ENCODE data around the gene ELAVL1. TPM values are rescaled to one million over a fixed set of nuclear protein-coding genes. Genes with fewer than 3 reads are reported as not detected.

The ELAVL1 gene
- total and polyA plus RNA-seq, 2 experiments from 2014 or later, result 81.6 to 143 TPM

DNA sequence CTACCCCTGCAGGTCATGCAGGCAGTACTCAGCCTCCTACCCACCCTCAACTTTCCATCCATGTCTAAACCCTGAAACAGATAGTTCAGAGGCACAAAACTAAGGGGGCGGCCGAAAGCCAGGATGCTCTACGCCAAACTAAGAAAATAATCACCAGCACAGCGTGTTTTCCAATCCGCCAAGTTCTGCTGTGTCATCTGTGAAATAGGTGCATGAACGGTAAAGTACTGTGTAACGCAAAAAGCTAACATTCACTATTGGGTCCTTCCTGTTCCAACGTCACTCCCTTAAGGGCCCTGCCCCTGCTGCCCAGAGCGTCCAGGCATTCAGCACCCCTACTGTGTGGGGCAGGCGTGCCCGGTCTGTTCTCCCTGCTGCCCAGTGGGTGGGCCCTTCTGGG lies 49.7 kb downstream of the ELAVL1 start (continued):
- TF ChIP-seq, protein P1, sequence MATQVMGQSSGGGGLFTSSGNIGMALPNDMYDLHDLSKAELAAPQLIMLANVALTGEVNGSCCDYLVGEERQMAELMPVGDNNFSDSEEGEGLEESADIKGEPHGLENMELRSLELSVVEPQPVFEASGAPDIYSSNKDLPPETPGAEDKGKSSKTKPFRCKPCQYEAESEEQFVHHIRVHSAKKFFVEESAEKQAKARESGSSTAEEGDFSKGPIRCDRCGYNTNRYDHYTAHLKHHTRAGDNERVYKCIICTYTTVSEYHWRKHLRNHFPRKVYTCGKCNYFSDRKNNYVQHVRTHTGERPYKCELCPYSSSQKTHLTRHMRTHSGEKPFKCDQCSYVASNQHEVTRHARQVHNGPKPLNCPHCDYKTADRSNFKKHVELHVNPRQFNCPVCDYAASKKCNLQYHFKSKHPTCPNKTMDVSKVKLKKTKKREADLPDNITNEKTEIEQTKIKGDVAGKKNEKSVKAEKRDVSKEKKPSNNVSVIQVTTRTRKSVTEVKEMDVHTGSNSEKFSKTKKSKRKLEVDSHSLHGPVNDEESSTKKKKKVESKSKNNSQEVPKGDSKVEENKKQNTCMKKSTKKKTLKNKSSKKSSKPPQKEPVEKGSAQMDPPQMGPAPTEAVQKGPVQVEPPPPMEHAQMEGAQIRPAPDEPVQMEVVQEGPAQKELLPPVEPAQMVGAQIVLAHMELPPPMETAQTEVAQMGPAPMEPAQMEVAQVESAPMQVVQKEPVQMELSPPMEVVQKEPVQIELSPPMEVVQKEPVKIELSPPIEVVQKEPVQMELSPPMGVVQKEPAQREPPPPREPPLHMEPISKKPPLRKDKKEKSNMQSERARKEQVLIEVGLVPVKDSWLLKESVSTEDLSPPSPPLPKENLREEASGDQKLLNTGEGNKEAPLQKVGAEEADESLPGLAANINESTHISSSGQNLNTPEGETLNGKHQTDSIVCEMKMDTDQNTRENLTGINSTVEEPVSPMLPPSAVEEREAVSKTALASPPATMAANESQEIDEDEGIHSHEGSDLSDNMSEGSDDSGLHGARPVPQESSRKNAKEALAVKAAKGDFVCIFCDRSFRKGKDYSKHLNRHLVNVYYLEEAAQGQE (IDR thresholded peaks at IDR 0.05; ENCODE audit: unreplicated experiment), result no peak
- TF ChIP-seq STAT1 (IDR thresholded peaks at IDR 0.05; ENCODE audit: unreplicated experiment) (no peak), ZNF114 (CRISPR knock-in tag; IDR thresholded peaks at IDR 0.05) (no peak), EZH2 (IDR thresholded peaks at IDR 0.05; ENCODE audit: low read depth, unreplicated experiment) (no peak), CREB1 (CRISPR knock-in tag; IDR thresholded peaks at IDR 0.05; ENCODE audit: low read depth) (no peak)
- TF ChIP-seq, protein P2, sequence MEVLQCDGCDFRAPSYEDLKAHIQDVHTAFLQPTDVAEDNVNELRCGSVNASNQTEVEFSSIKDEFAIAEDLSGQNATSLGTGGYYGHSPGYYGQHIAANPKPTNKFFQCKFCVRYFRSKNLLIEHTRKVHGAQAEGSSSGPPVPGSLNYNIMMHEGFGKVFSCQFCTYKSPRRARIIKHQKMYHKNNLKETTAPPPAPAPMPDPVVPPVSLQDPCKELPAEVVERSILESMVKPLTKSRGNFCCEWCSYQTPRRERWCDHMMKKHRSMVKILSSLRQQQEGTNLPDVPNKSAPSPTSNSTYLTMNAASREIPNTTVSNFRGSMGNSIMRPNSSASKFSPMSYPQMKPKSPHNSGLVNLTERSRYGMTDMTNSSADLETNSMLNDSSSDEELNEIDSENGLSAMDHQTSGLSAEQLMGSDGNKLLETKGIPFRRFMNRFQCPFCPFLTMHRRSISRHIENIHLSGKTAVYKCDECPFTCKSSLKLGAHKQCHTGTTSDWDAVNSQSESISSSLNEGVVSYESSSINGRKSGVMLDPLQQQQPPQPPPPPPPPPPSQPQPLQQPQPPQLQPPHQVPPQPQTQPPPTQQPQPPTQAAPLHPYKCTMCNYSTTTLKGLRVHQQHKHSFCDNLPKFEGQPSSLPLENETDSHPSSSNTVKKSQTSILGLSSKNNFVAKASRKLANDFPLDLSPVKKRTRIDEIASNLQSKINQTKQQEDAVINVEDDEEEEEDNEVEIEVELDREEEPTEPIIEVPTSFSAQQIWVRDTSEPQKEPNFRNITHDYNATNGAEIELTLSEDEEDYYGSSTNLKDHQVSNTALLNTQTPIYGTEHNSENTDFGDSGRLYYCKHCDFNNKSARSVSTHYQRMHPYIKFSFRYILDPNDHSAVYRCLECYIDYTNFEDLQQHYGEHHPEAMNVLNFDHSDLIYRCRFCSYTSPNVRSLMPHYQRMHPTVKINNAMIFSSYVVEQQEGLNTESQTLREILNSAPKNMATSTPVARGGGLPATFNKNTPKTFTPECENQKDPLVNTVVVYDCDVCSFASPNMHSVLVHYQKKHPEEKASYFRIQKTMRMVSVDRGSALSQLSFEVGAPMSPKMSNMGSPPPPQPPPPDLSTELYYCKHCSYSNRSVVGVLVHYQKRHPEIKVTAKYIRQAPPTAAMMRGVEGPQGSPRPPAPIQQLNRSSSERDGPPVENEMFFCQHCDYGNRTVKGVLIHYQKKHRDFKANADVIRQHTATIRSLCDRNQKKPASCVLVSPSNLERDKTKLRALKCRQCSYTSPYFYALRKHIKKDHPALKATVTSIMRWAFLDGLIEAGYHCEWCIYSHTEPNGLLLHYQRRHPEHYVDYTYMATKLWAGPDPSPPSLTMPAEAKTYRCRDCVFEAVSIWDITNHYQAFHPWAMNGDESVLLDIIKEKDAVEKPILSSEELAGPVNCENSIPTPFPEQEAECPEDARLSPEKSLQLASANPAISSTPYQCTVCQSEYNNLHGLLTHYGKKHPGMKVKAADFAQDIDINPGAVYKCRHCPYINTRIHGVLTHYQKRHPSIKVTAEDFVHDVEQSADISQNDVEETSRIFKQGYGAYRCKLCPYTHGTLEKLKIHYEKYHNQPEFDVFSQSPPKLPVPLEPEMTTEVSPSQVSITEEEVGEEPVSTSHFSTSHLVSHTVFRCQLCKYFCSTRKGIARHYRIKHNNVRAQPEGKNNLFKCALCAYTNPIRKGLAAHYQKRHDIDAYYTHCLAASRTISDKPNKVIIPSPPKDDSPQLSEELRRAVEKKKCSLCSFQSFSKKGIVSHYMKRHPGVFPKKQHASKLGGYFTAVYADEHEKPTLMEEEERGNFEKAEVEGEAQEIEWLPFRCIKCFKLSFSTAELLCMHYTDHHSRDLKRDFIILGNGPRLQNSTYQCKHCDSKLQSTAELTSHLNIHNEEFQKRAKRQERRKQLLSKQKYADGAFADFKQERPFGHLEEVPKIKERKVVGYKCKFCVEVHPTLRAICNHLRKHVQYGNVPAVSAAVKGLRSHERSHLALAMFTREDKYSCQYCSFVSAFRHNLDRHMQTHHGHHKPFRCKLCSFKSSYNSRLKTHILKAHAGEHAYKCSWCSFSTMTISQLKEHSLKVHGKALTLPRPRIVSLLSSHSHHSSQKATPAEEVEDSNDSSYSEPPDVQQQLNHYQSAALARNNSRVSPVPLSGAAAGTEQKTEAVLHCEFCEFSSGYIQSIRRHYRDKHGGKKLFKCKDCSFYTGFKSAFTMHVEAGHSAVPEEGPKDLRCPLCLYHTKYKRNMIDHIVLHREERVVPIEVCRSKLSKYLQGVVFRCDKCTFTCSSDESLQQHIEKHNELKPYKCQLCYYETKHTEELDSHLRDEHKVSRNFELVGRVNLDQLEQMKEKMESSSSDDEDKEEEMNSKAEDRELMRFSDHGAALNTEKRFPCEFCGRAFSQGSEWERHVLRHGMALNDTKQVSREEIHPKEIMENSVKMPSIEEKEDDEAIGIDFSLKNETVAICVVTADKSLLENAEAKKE (CRISPR knock-in tag; IDR thresholded peaks at IDR 0.05), result no peak
